ENCODE measurements around the gene C16orf96.

GRCh38 chr16:4609200-4610010 is 53.3 kb downstream of the C16orf96 start:
- TF ChIP-seq EZH2 (IDR thresholded peaks at IDR 0.05) (no peak), CTCF (IDR thresholded peaks at IDR 0.05) (no peak)
